ENCODE results near the gene ARID5B.
"Not testable (repeated sequence)": the region's sequence is repeated elsewhere in the genome, so short reads cannot be mapped to it uniquely, and the experiment has no call there.

ARID5B gene

GRCh38 chr10:61965703-61966395 lies 64.3 kb downstream of the ARID5B start:
- DNase-seq (ENCODE audit: low spot score) = no peak

- DNase-seq (ENCODE audit: low spot score) = no peak
Measured at GRCh38 chr10:61967298-61967697, 65.8 kb downstream of the ARID5B start.

GRCh38 chr10:61970182-61971002 lies 68.9 kb downstream of the ARID5B start:
- DNase-seq (ENCODE audit: low spot score) = peak; percentile 54

GRCh38 chr10:61971003-61971325 lies 69.5 kb downstream of the ARID5B start:
- no peak for DNase-seq (ENCODE audit: low spot score)

GRCh38 chr10:61973169-61973568 lies 71.7 kb downstream of the ARID5B start:
- DNase-seq (ENCODE audit: low spot score) = no peak

GRCh38 chr10:61973906-61974305 lies 72.4 kb downstream of the ARID5B start:
- DNase-seq (ENCODE audit: low spot score) = no peak

- no peak for DNase-seq (ENCODE audit: low spot score)
Measured at GRCh38 chr10:61974601-61975390, 73.3 kb downstream of the ARID5B start.

- DNase-seq (ENCODE audit: low spot score) = no peak
Measured at GRCh38 chr10:61975391-61975932, 74.0 kb downstream of the ARID5B start.

GRCh38 chr10:61976951-61977721 lies 75.6 kb downstream of the ARID5B start:
- not testable (repeated sequence) for DNase-seq (ENCODE audit: low spot score)

- no peak for DNase-seq (ENCODE audit: low spot score)
Measured at GRCh38 chr10:61978965-61979364, 77.5 kb downstream of the ARID5B start.

- DNase-seq (ENCODE audit: low spot score) = no peak
Measured at GRCh38 chr10:61981460-61981859, 80.0 kb downstream of the ARID5B start.

GRCh38 chr10:61983255-61983654 lies 81.8 kb downstream of the ARID5B start:
- no peak for DNase-seq (ENCODE audit: low spot score)

GRCh38 chr10:61984803-61985418 lies 83.4 kb downstream of the ARID5B start:
- no peak for DNase-seq (ENCODE audit: low spot score)

- DNase-seq (ENCODE audit: low spot score) = no peak
Measured at GRCh38 chr10:61985715-61986114, 84.2 kb downstream of the ARID5B start.

- DNase-seq (ENCODE audit: low spot score) = no peak
Measured at GRCh38 chr10:61986382-61986781, 84.9 kb downstream of the ARID5B start.

- DNase-seq (ENCODE audit: low spot score) = no peak
Measured at GRCh38 chr10:61986788-61987492, 85.4 kb downstream of the ARID5B start.

- no peak for DNase-seq (ENCODE audit: low spot score)
Measured at GRCh38 chr10:61987537-61987936, 86.0 kb downstream of the ARID5B start.

- DNase-seq (ENCODE audit: low spot score) = no peak
Measured at GRCh38 chr10:61987951-61988379, 86.5 kb downstream of the ARID5B start.

GRCh38 chr10:61989995-61990760 lies 88.7 kb downstream of the ARID5B start:
- DNase-seq (ENCODE audit: low spot score) = no peak

GRCh38 chr10:61990761-61991135 lies 89.2 kb downstream of the ARID5B start:
- no peak for DNase-seq (ENCODE audit: low spot score)

All from cerebellar cortex (tissue), 1 donor.